SK-N-SH treated with all-trans-retinoic acid at 6 μM for 48 hours (cell line): ENCODE data around the gene ACTRT3.

Experiments
- ATAC-seq: fragments of 200-7000 bp; cut with Tn5 transposase; 3 replicates; pipeline ENCODE4 v1.9.1; 2020; ENCODE audit warnings: mild to moderate bottlenecking, moderate library complexity
- ARNTL ChIP-seq: fragments of 450-650 bp; formaldehyde crosslinking; IDR thresholded peaks from 2 replicates; pipeline ENCODE4 v1.5.0; 2020; ENCODE audit warnings: low read depth, mild to moderate bottlenecking, moderate library complexity, borderline replicate concordance
- BACH2 ChIP-seq: fragments of 250-450 bp; sonication (Bioruptor Pico); IDR thresholded peaks from 2 replicates; pipeline ENCODE4 v1.9.0; 2021; ENCODE audit warnings: mild to moderate bottlenecking, borderline replicate concordance
- CREB5 ChIP-seq: fragments of 250-450 bp; sonication (Bioruptor Pico); IDR thresholded peaks from 2 replicates; pipeline ENCODE4 v1.5.1; 2020; ENCODE audit warnings: low read depth, mild to moderate bottlenecking, moderate library complexity
- CSDC2 ChIP-seq: fragments of 250-450 bp; sonication (Bioruptor Pico); IDR thresholded peaks from 2 replicates; pipeline ENCODE4 v1.5.0; 2020; ENCODE audit warnings: mild to moderate bottlenecking, moderate library complexity
- CSRNP3 ChIP-seq: fragments of 250-450 bp; sonication (Bioruptor Pico); IDR thresholded peaks from 2 replicates; pipeline ENCODE4 v1.5.1; 2021; ENCODE audit warnings: mild to moderate bottlenecking, moderate library complexity
- ISL1 ChIP-seq: fragments of 250-450 bp; sonication (Bioruptor Pico); IDR thresholded peaks from 2 replicates; pipeline ENCODE4 v2.1.2; 2022; ENCODE audit warnings: mild to moderate bottlenecking, moderate library complexity
- OSR1 ChIP-seq: fragments of 250-450 bp; sonication (Bioruptor Pico); IDR thresholded peaks from 2 replicates; pipeline ENCODE4 v1.8.0; 2022; ENCODE audit warnings: moderate library complexity, mild to moderate bottlenecking, inconsistent platforms
- PATZ1 ChIP-seq: fragments of 250-450 bp; sonication (Bioruptor Pico); IDR thresholded peaks from 2 replicates; pipeline ENCODE4 v1.8.0; 2020; ENCODE audit warnings: mild to moderate bottlenecking, moderate library complexity, borderline replicate concordance
- POU6F1 ChIP-seq: fragments of 250-450 bp; sonication (Bioruptor Pico); IDR thresholded peaks from 2 replicates; pipeline ENCODE4 v1.8.0; 2021; ENCODE audit warnings: low read depth, mild to moderate bottlenecking, moderate library complexity, borderline replicate concordance
- PPARA ChIP-seq: fragments of 250-450 bp; sonication (Bioruptor Pico); IDR thresholded peaks from 2 replicates; pipeline ENCODE4 v1.5.0; 2020; ENCODE audit warnings: mild to moderate bottlenecking, borderline replicate concordance
- RARB ChIP-seq: fragments of 250-450 bp; sonication (Bioruptor Pico); IDR thresholded peaks from 2 replicates; pipeline ENCODE4 v1.8.0; 2021; ENCODE audit warnings: mild to moderate bottlenecking, moderate library complexity
- SNAI2 ChIP-seq: fragments of 250-450 bp; sonication (Bioruptor Pico); IDR thresholded peaks from 2 replicates; pipeline ENCODE4 v1.5.0; 2020; ENCODE audit warnings: mild to moderate bottlenecking, moderate library complexity
- TCF4 ChIP-seq: fragments of 250-450 bp; sonication (Bioruptor Pico); IDR thresholded peaks from 2 replicates; pipeline ENCODE4 v1.8.0; 2021; ENCODE audit warnings: mild to moderate bottlenecking, moderate library complexity, borderline replicate concordance
- TSHZ2 ChIP-seq: fragments of 250-450 bp; sonication (Bioruptor Pico); IDR thresholded peaks from 2 replicates; pipeline ENCODE4 v1.5.0; 2020; ENCODE audit warnings: mild to moderate bottlenecking, moderate library complexity
- ZC3H10 ChIP-seq: fragments of 250-450 bp; sonication (Bioruptor Pico); IDR thresholded peaks from 2 replicates; pipeline ENCODE4 v1.5.1; 2021; ENCODE audit warnings: mild to moderate bottlenecking, moderate library complexity
- ZFP3 ChIP-seq: fragments of 250-450 bp; sonication (Bioruptor Pico); IDR thresholded peaks from 2 replicates; pipeline ENCODE4 v1.5.0; 2020; ENCODE audit warnings: mild to moderate bottlenecking, moderate library complexity
- ZFP30 ChIP-seq: fragments of 450-650 bp; formaldehyde crosslinking; IDR thresholded peaks from 2 replicates; pipeline ENCODE4 v1.5.0; 2022; ENCODE audit warnings: mild to moderate bottlenecking, moderate library complexity
- ZNF565 ChIP-seq: fragments of 450-650 bp; formaldehyde crosslinking; conservative IDR thresholded peaks from 2 replicates; pipeline ENCODE4 v1.5.0; 2020; ENCODE audit warnings: low read depth, mild to moderate bottlenecking, moderate library complexity
- ZNF70 ChIP-seq: fragments of 450-650 bp; formaldehyde crosslinking; IDR thresholded peaks from 2 replicates; pipeline ENCODE4 v1.5.0; 2020; ENCODE audit warnings: mild to moderate bottlenecking, moderate library complexity
- ZNF8 ChIP-seq: fragments of 450-650 bp; formaldehyde crosslinking; IDR thresholded peaks from 2 replicates; pipeline ENCODE4 v1.5.0; 2020; ENCODE audit warnings: mild to moderate bottlenecking, moderate library complexity

Gene ACTRT3

GRCh38 chr3:169777822-169778221 is 8.5 kb upstream of the ACTRT3 start:
- ATAC-seq, result no peak
- no peak for TF ChIP-seq ISL1
- no peak for TF ChIP-seq ZNF70
- TF ChIP-seq BACH2 (CRISPR knock-in tag), result no peak
- no peak for TF ChIP-seq CREB5 (CRISPR knock-in tag)
- no peak for TF ChIP-seq PPARA (CRISPR knock-in tag)
- TF ChIP-seq SNAI2 (CRISPR knock-in tag), result no peak
- no peak for TF ChIP-seq TCF4
- TF ChIP-seq CSDC2 (CRISPR knock-in tag), result no peak
- TF ChIP-seq CSRNP3, result no peak
- TF ChIP-seq ZNF8 (CRISPR knock-in tag), result no peak
- no peak for TF ChIP-seq ZC3H10
- TF ChIP-seq POU6F1 (CRISPR knock-in tag), result no peak
- TF ChIP-seq ZFP30 (CRISPR knock-in tag), result no peak
- TF ChIP-seq ZFP3 (CRISPR knock-in tag), result no peak
- TF ChIP-seq, all 23 proteins: peak for 0

GRCh38 chr3:169774186-169774585 is 4.8 kb upstream of the ACTRT3 start:
- TF ChIP-seq ZFP30 (CRISPR knock-in tag) (no peak), ZNF8 (CRISPR knock-in tag) (no peak)
- TF ChIP-seq, all 23 proteins: peak for 0
- no peak for ATAC-seq

GRCh38 chr3:169772897-169773816 is 3.8 kb upstream of the ACTRT3 start, which contains the start of gene MYNN:
MYNN (plus strand) TSS chr3:169773396; CDS start chr3:169774296, 900 bp downstream.
- peak; percentile 88 for ATAC-seq
- TF ChIP-seq POU6F1 (CRISPR knock-in tag) (no peak), ARNTL (CRISPR knock-in tag) (no peak), ZC3H10 (no peak), TSHZ2 (CRISPR knock-in tag) (no peak), RARB (CRISPR knock-in tag) (no peak), CSRNP3 (no peak), OSR1 (CRISPR knock-in tag) (no peak), CSDC2 (CRISPR knock-in tag) (no peak), ZNF565 (CRISPR knock-in tag) (no peak), PATZ1 (CRISPR knock-in tag) (no peak), PPARA (CRISPR knock-in tag) (no peak)
